Glomerular visceral epithelial cell (primary cell): ENCODE data around the gene COQ8A.
"Not testable (repeated sequence)": the region's sequence is repeated elsewhere in the genome, so short reads cannot be mapped to it uniquely, and the experiment has no call there.

Experiments
- DNase-seq: peaks from one replicate; pipeline ENCODE4 v3.0.0-alpha.2; 2016; ENCODE audit errors: extremely low spot score

The COQ8A gene

DNA sequence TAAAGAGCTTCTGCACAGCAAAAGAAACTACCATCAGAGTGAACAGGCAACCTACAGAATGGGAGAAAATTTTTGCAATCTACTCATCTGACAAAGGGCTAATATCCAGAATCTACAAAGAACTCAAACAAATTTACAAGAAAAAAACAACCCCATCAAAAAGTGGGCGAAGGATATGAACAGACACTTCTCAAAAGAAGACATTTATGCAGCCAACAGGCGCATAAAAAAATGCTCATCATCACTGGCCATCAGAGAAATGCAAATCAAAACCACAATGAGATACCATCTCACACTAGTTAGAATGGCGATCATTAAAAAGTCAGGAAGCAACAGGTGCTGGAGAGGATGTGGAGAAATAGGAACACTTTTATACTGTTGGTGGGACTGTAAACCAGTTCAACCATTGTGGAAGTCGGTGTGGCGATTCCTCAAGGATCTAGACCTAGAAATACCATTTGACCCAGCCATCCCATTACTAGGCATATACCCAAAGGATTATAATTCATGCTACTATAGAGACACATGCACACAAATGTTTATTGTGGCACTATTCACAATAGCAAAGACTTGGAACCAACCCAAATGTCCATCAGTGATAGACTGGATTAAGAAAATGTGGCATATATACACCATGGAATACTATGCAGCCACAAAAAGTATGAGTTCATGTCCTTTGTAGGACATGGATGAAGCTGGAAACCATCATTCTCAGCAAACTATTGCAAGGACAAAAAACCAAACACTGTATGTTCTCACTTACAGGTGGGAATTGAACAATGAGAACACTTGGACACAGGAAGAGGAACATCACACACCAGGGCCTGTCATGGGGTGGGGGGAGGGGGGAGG, 10.6 kb upstream of the COQ8A start:
- not testable (repeated sequence) for DNase-seq

- DNase-seq = no peak
Observed at GRCh38 chr1:226934483-226935237, 5.4 kb upstream of the COQ8A start.

DNA sequence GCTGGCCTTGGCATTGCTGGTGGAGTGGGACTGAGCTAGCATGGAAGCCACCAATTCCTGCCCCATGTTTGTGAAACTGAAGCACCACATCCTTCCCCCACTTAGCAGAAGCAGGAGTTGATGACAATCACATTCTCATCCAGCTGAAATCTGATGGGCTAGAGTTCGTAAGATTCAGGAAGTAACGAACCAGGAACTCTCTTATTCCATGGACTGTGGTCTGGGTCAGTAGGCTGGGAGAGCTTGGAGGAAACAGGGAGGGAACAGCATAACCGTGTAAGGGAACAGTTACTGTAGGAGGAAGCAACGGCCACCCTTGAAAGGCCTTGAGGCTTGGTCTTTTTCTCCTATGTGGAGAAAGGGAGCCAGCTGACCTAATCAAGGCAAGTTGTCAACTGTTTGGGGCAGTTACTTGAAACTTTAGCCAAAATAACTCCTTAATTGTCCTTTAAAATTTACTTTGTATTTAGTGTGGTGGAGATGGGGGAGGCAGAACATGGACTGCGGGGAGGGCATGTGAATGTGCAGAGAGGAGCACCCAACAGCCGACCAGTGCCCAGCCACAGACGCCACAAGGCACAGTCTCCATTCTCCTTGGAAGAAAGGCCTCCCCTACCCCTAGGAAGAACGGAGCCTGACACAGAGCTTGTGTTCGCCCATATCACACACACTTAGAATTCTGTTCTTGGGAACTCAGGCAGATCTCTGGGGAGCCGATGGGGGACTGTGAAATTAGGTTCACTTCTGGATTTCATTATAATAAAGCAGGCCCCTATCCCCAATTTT, 2.0 kb upstream of the COQ8A start:
- no peak for DNase-seq

DNA sequence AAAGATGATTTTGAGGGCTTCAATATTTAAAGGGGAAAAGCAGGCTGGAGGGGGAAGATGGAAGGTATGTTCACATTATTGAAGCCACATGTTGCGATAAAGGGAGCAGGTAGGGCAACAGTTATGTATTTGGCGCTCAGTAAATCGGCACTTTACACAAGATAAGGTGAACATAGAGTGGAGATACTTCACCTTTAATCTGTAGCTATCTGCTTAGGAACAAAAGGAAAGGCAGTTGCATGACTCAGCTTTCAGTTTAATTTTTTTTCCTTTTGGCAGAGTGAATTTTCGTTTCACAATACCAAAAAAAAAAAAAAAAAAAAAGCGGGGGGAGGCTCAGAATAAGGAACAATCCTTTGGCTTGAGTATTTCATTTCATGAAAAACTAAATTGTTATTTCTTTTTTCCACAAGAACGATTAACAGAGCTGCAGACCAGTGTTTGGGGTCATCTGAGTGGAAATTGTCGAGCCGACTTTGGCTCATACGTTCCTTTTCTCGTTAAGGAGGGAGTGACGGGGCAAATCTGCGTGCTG, 1.1 kb upstream of the COQ8A start:
- peak; percentile 25 for DNase-seq

GRCh38 chr1:226939438-226940028, 561 bp upstream of the COQ8A start:
- peak; percentile 49 for DNase-seq

GRCh38 chr1:226940806-226941067, 643 bp downstream of the COQ8A start:
- DNase-seq = no peak

DNA sequence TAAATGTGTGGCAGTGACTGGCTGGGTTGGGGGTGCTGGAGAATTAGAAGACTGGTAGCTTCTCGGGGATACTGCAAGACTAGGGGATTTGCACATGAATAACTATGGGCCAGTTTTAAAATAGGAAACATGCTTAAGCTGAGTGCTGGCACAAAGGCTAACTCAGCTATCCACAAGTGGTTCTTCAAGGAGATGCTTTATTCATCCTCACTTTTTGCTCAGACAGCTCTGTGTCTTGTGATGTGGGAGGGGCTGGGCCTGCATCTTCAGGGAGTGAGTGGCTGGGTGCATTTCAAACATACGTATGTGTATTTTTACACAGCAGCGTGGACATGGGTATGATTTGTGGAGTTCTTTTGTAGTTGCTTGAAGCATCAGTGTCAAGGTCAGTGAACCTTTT, 2.3 kb downstream of the COQ8A start:
- DNase-seq = no peak

DNA sequence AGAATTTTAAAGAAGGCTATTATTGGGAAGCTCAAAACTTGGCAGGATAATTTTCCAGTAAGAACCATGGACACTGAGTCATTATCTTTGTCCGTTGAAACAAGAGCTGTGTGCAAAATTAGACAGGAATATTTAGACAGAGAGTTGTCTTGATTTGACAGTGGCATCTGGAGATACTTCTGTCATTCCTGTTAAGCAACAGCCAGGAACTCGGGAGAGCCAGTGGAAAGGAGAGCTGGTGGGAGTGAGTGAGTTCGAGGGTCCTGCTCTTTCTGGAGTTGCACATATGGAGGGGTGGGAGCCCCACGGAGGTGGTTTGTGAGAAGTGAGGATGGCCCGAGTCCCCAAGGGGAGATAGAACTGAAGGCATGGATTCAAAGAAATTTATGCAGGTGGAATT, 3.1 kb downstream of the COQ8A start:
- DNase-seq = no peak

DNA sequence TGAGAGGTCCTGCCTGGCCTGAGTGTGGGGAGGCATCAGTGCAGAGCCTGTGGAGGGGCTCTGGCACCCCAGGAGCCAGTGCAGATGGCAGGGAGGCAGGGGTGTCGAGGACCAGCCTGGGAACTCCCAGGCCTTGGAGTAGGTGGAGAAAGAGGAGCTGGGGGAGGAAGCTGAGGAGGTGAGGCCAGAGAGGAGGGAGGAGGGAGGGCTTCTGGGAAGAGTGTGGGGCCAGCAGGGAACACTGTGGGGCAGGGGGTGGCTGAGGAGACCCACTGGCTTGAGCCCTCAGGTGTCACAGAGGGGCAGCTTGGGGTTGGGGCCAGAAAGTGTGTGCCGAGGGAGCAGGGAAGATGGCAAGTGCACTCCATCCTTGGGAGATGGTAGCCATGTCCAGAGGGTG, 3.8 kb downstream of the COQ8A start:
- DNase-seq = no peak

DNA sequence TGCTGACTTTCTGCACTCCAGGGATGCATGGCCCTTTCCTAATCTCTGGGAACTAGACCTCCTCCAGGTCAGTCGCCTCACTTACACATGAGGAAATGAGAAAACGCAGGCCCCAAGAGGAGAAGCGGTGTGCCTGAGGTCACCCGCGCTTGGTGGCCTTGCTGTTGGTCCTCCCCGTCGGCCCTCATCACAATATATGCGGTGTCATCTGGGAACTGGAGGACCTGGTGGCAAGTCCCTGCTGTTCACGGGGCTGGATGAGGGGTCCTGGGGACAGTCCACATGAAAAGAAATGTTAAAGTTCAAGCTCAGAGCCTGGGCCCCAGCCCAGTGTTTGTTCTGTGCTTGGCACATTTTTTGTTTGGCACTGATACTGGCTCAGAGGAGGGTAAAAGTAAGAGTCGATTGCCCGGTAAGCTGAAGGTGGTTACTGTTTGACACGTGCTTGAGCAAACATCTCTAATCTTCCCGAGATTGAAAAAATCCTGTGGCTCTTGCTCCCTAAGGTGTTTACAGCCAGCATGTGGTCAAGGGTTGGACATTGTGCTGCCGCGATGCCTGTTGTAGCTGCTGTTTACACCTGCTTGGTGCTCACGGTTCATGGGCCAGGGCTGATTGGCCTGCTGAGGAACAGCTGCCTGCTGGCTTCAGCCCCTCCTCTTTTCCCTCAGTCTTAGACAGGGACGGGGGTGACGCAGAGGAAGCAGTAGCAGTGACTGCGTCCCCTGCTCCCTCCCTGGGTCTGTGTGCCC, 5.2 kb downstream of the COQ8A start:
- DNase-seq = no peak

- DNase-seq = no peak
Observed at GRCh38 chr1:226945858-226946245, 5.8 kb downstream of the COQ8A start.

DNA sequence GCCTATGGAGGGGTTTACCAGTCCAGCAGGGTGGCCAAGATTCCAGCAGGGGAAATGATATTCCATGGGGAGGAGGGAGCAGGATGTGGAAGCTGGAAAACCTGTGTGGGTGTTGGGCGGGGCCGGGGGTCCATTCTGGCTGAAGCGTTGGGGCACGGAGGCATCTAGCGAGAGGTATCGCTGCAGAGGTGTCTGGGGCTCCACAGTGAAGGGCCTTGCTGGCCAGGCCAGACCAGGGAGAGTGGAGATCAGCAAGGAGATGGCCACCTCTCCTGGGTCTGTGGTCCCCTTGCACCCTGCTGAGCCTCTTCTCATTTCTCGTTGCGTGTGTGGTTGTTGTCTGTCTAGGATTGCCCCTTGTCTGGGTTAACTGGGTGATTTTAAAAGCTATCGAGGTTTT, 6.2 kb downstream of the COQ8A start:
- DNase-seq = no peak

- no peak for DNase-seq
Observed at GRCh38 chr1:226946841-226947240, 6.7 kb downstream of the COQ8A start.

DNA sequence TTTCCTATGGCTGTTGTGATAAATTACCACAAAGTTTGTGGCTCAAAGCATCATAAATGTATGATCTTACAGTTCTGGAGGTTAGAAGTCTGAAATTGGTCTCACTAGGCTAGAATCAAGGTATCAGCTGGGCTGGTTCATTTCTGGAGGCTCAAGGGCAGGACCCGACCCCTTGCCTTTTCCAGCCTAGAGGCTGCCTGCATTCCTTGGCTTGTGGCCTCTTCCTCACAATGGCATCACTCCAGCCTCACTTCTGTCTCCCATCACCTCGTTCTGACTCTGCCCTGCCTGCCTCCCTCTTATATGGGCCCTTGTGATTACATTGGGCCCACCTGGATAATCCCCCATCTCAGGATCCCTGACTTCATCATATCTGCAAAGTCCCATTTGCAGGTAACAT, 8.0 kb downstream of the COQ8A start:
- no peak for DNase-seq

- DNase-seq = no peak
Observed at GRCh38 chr1:226948480-226948879, 8.4 kb downstream of the COQ8A start.

DNA sequence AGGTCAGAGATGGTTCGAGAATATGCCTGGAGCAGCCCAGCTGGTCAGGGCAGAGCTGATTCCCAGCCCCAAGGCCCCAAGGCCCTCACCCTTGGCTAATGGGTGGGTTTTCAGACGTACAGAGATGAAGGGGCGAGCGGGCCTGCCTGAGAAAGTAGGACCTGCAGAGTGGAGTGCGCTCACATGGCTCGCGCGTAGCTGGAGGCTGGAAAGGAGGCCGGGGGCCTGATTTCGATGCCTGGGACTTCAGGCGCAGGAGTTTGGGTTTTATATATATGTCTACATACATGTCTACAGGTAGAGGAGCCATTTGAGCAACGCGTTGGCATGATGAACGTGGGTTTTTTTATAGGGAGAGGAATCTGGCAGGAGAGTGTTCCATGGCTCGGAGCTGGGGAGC, 8.9 kb downstream of the COQ8A start:
- DNase-seq = no peak

DNA sequence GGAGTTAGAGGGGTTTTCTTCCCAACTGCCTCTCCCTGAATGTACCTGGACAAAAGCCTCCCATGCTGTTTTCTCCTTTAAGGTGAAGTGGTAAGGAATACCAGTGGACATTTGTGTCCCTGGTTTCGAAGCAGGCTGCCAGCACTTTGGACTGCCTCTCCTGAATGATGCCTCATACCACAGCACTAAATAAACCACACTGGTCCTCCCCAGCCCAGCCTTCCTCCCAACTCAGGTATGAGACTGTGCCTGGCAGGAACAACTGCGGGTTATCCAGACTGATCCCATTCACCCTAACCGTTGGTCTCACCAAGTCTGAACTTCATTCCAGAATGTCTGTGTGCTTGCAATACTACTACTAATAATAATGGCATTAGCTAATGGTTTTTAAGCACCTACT, 9.3 kb downstream of the COQ8A start:
- no peak for DNase-seq

- DNase-seq = no peak
Observed at GRCh38 chr1:226950316-226950715, 10.2 kb downstream of the COQ8A start.

DNA sequence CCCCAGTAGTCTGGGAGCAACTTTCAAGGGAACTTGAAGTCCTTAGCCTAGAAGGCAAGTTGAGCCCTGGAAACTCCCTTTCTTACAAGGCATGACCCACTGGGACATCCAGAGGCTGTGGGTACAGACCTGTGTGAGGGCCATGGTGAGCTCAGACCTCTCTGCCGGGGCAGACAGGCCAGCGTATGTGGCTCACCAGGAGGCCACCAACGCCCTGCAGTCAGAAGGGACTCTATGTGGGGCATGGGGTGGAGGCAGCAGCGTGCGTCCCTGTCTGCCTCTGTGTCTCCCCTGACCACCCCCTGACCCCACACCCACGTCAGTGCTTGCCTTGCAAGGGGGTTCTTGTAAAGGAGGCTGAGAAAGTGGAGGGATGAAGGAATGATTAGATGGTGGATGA, 10.8 kb downstream of the COQ8A start:
- no peak for DNase-seq

- DNase-seq = no peak
Observed at GRCh38 chr1:226951286-226952117, 11.4 kb downstream of the COQ8A start.

GRCh38 chr1:226952118-226952441, 12.0 kb downstream of the COQ8A start:
- DNase-seq = no peak
